Breast epithelium (tissue), 3 donors: ENCODE results near the gene AFG3L2.

ENCODE experiments used
- CTCF ChIP-seq, 3 donors: fragments of 450-650 bp; IDR thresholded peaks; one replicate each; pipeline ENCODE4 v1.5.1; 2016 to 2017; ENCODE audit warnings: antibody characterized with exemption in 3 of 3, mild to moderate bottlenecking in 3 of 3, moderate library complexity in 3 of 3
- POLR2A ChIP-seq: fragments of 450-650 bp; IDR thresholded peaks from one replicate; pipeline ENCODE4 v1.6.1; 2016; ENCODE audit warnings: antibody characterized with exemption, mild to moderate bottlenecking, moderate library complexity

GRCh38 chr18:12333506-12334290 is 43.3 kb downstream of the AFG3L2 start:
- no peak for TF ChIP-seq CTCF (IDR thresholded peaks at IDR 0.05)
- no peak for TF ChIP-seq POLR2A
